Gastrocnemius medialis (tissue), 4 donors: ENCODE data around the gene ARHGEF18.

ENCODE experiments used
- POLR2A ChIP-seq, 2 donors: fragments of 450-650 bp; IDR thresholded peaks; one replicate each; pipeline ENCODE4 v1.6.1; 2017; ENCODE audit warnings: antibody characterized with exemption in 2 of 2, mild to moderate bottlenecking in 2 of 2, moderate library complexity in 2 of 2
- TF ChIP-seq, protein P1 (sequence below), 5 experiments: fragments of 450-650 bp in 3 of 5; fragments of 200-600 bp in 2 of 5; sonication (generic) in 2 of 5; IDR thresholded peaks in 4 of 5; conservative IDR thresholded peaks in 1 of 5; 1 replicate in 4 of 5; 2 replicates in 1 of 5; pipeline ENCODE4 v1.5.1; 2016 to 2019; ENCODE audit warnings: antibody characterized with exemption in 5 of 5, mild to moderate bottlenecking in 3 of 5, moderate library complexity in 3 of 5

DNA sequence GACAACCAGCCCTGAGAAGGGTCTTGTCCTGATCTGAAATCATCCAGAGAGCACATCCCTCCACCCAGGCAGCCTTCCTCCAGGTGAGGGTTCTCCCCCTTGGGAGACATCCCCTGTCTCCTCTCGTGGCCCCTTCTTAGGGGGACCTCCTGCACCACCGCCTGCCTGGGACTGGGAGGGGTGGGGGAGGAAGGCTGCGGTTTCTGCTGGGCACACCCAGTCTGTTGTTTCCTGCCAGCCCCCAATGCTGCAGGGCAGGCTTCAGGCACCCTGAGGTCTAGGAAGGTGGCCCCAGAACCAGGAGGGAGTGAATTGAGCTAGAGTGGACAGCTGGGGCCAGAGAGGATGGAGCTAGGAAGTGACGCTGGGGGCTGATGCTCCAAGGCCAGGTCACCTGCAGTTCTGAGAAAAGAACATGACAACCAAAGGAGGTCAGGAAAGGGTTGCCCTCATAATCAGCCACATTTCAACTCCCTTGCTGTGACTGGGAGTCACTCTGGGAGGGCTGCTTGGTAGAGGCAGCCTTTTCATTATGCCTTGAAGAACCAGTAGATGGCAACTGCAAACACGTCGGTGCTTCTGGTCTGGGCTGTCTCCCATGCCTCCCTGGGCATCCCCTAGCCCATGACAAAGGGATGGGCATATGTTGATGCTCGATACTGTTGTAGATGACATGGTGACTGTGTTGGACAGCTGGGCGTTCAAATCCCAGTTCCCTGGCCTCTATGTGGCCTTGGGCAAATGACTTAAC lies 1.4 kb downstream of the ARHGEF18 start:
- TF ChIP-seq POLR2A (IDR thresholded peaks at IDR 0.05) = no peak
- TF ChIP-seq, protein P1, sequence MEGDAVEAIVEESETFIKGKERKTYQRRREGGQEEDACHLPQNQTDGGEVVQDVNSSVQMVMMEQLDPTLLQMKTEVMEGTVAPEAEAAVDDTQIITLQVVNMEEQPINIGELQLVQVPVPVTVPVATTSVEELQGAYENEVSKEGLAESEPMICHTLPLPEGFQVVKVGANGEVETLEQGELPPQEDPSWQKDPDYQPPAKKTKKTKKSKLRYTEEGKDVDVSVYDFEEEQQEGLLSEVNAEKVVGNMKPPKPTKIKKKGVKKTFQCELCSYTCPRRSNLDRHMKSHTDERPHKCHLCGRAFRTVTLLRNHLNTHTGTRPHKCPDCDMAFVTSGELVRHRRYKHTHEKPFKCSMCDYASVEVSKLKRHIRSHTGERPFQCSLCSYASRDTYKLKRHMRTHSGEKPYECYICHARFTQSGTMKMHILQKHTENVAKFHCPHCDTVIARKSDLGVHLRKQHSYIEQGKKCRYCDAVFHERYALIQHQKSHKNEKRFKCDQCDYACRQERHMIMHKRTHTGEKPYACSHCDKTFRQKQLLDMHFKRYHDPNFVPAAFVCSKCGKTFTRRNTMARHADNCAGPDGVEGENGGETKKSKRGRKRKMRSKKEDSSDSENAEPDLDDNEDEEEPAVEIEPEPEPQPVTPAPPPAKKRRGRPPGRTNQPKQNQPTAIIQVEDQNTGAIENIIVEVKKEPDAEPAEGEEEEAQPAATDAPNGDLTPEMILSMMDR (IDR thresholded peaks at IDR 0.05 in 4 of 5, conservative IDR thresholded peaks at IDR 0.05 in 1 of 5) = no peak
